Skeletal muscle satellite cell (primary cell): ENCODE measurements around the gene KCTD11.
"Not testable (repeated sequence)": the region's sequence is repeated elsewhere in the genome, so short reads cannot be mapped to it uniquely, and the experiment has no call there.

Experiments used
- H3K27me3 ChIP-seq: 2 replicates; pipeline ENCODE4 v1.7.0; 2013; ENCODE audit warnings: low read length; ENCODE audit not compliant: control insufficient read depth, insufficient read depth
- H3K36me3 ChIP-seq: 2 replicates; pipeline ENCODE4 v1.7.0; 2013; ENCODE audit warnings: mild to moderate bottlenecking, control low read depth, low read length; ENCODE audit not compliant: insufficient read depth
- H3K4me1 ChIP-seq: 2 replicates; pipeline ENCODE4 v1.7.0; 2013; ENCODE audit warnings: low read length; ENCODE audit not compliant: control insufficient read depth, insufficient read depth
- H3K4me2 ChIP-seq: 2 replicates; pipeline ENCODE4 v1.7.0; 2013; ENCODE audit warnings: mild to moderate bottlenecking, low read length
- H3K4me3 ChIP-seq: 2 replicates; pipeline ENCODE4 v1.7.0; 2013; ENCODE audit warnings: low read length
- H3K9ac ChIP-seq: 2 replicates; pipeline ENCODE4 v1.7.0; 2013; ENCODE audit warnings: mild to moderate bottlenecking, low read depth, low read length, moderate library complexity
- H3K9me3 ChIP-seq: replicated peaks from 2 replicates; pipeline ENCODE4 v1.7.0; 2013; ENCODE audit warnings: mild to moderate bottlenecking, control low read depth, low read length

Gene KCTD11

DNA sequence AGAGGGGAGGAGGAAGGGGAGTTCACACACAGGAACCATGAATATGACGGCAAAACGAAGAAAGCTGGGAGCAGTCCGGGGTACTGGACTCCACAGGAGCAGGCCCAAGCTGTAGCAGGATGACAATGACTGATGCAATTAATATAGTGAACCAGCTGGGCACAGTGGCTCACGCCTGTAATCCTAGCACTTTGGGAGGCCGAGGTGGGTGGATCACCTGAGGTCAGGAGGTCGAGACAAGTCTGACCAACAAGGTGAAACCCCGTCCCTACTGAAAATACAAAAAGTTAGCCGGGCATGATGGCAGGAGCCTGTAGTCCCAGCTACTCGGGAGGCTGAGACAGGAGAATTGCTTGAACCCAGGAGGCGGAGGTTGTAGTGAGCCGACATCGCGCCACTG, 16.2 kb upstream of the KCTD11 start:
- not testable (repeated sequence) for H3K36me3 ChIP-seq, H3K4me2 ChIP-seq, H3K4me1 ChIP-seq, H3K4me3 ChIP-seq, H3K9me3 ChIP-seq, H3K9ac ChIP-seq
- peaks cover 16% of the 10 kb centered on the region for H3K27me3 ChIP-seq

GRCh38 chr17:7336240-7337175, 15.5 kb upstream of the KCTD11 start, which contains the start of gene ACAP1:
Gene ACAP1, plus strand, starts transcription at chr17:7336529. Its CDS starts 206 bp downstream, at chr17:7336735.
- no peaks in the 10 kb centered on the region for H3K9me3 ChIP-seq
- H3K9ac ChIP-seq = no peak within 1 kb of the TSS
- no peak within 1 kb of the TSS for H3K4me3 ChIP-seq
- peaks cover 19% of the 10 kb centered on the region for H3K27me3 ChIP-seq
- no peak within 1 kb of the TSS for H3K4me2 ChIP-seq
- no peaks in the 10 kb centered on the region for H3K4me1 ChIP-seq
- no peaks in the 10 kb centered on the region for H3K36me3 ChIP-seq

DNA sequence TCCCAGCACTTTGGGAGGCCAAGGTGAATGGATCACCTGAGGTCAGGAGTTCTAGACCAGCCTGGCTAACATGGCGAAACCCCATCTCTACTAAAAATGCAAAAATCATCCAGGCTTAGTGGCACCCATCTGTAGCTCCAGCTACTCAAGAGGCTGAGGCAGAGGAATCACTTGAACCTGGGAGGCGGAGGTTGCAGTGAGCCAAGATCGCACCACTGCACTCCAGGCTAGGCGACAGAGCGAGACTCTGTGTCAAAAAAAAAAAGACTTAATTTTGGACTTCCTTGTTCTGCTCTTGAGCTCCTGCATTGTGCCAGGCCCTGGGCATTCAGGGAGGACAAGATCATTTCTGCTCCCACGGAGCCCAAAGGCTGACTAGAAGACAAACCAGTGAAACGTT, 14.4 kb upstream of the KCTD11 start:
- H3K36me3 ChIP-seq, H3K4me3 ChIP-seq, H3K9ac ChIP-seq, H3K4me2 ChIP-seq, H3K4me1 ChIP-seq, H3K9me3 ChIP-seq: not testable (repeated sequence)
- peaks cover 27% of the 10 kb centered on the region for H3K27me3 ChIP-seq

GRCh38 chr17:7340179-7340578, 11.8 kb upstream of the KCTD11 start:
- Histone ChIP-seq H3K9me3 (no peaks in the 10 kb centered on the region), H3K4me2 (no peak overlapping the region), H3K4me1 (no peaks in the 10 kb centered on the region), H3K36me3 (no peaks in the 10 kb centered on the region), H3K27me3 (peaks cover 42% of the 10 kb centered on the region), H3K9ac (no peak overlapping the region), H3K4me3 (no peak overlapping the region)

- H3K9me3 ChIP-seq = no peaks in the 10 kb centered on the region
- H3K4me3 ChIP-seq = no peak overlapping the region
- no peak overlapping the region for H3K4me2 ChIP-seq
- no peak overlapping the region for H3K9ac ChIP-seq
- no peaks in the 10 kb centered on the region for H3K36me3 ChIP-seq
- peaks cover 36% of the 10 kb centered on the region for H3K27me3 ChIP-seq
- H3K4me1 ChIP-seq = no peaks in the 10 kb centered on the region
Observed at GRCh38 chr17:7341842-7342241, 10.1 kb upstream of the KCTD11 start.

DNA sequence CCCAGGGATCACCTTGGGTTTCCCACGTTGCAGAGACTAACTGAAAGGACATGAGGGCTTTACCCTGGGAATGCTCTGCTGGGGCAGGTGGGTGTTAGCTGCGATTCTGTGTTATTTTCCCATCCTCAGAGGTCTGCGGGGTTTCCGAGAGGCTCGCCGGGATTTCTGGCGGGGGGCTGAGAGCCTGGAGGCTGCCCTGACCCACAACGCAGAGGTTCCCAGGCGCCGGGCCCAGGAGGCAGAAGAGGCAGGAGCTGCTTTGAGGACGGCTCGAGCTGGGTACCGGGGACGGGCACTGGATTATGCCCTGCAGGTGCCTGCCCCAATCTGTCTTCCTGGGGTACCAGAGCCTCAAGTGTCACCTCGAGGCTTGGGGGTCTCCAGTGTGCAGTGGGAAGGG, 8.7 kb upstream of the KCTD11 start:
- H3K4me3 ChIP-seq = no peak overlapping the region
- H3K9ac ChIP-seq = no peak overlapping the region
- H3K4me2 ChIP-seq = no peak overlapping the region
- H3K27me3 ChIP-seq = peaks cover 34% of the 10 kb centered on the region
- no peaks in the 10 kb centered on the region for H3K9me3 ChIP-seq
- no peaks in the 10 kb centered on the region for H3K36me3 ChIP-seq
- no peaks in the 10 kb centered on the region for H3K4me1 ChIP-seq

DNA sequence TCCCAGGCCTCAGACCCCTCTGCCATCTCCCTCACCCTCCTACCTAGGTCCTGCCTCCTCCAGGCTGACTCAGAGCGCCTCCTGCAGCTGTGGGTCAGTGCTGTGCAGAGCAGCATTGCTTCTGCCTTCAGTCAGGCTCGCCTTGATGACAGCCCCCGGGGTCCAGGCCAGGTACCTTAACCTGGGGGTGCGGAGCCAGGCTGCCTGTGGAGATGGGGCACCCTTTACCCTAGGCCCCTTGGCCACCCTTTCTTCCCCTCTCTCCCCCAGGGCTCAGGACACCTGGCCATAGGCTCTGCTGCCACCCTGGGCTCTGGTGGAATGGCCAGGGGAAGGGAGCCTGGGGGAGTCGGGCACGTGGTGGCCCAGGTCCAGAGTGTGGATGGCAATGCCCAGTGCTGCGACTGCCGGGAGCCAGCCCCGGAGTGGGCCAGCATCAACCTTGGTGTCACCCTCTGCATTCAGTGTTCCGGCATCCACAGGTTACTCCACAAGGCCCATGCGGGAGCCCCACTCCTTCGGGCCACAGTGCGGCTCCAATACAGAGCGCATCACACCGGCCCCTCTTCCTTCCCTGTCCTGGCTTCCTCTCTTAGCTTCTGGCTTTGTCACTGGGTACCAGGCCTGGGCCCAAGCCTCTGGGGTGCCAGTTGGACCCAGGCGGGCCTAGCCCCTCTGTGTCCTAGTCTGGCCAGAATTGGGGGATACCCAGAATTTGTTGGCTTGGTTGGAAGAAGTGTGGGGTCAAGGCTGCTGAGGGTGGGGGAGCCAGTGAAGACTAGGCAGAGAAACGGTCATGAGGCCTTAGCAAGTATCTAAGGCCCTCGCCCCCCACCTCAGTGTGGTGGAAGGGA, 5.0 kb upstream of the KCTD11 start:
- no peaks in the 10 kb centered on the region for H3K36me3 ChIP-seq
- peaks cover 14% of the 10 kb centered on the region for H3K4me1 ChIP-seq
- H3K4me2 ChIP-seq = no peak overlapping the region
- H3K27me3 ChIP-seq = peaks cover 26% of the 10 kb centered on the region
- no peaks in the 10 kb centered on the region for H3K9me3 ChIP-seq
- H3K4me3 ChIP-seq = no peak overlapping the region
- no peak overlapping the region for H3K9ac ChIP-seq

DNA sequence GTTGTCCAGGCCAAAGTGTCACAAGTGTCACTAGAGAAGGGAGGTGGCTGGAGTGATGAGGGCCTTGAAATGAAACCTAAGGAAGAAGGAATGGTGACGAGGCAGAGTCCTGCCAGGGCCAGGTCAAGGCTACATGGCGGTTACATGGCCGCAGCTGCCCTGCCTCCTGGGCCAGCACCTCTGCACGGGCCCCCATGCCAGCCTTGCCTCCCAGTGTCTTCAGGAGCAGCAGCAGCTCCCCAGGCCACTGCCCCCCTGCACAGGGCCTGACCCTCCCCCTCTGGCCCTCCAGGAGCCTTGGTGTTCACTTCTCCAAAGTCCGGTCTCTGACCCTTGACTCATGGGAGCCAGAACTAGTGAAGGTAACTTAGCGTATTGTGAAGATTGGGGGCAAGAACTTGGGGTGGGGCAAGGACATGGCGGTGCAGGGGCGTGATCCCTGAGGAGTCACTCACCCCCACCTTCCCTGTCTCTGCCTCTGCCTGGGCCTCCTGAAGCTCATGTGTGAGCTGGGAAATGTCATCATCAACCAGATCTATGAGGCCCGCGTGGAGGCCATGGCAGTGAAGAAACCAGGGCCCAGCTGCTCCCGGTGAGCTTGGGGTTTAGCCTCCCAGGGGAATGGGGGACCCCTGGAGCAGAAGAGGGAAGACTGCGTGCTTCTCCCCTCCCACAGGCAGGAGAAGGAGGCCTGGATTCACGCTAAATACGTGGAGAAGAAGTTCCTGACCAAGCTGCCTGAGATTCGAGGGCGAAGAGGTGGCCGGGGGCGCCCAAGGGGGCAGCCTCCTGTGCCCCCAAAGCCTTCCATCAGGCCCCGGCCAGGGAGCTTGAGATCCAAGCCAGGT, 4.1 kb upstream of the KCTD11 start:
- peaks cover 19% of the 10 kb centered on the region for H3K4me1 ChIP-seq
- no peak overlapping the region for H3K9ac ChIP-seq
- no peak overlapping the region for H3K4me3 ChIP-seq
- H3K36me3 ChIP-seq = no peaks in the 10 kb centered on the region
- peaks cover 22% of the 10 kb centered on the region for H3K27me3 ChIP-seq
- no peak overlapping the region for H3K4me2 ChIP-seq
- H3K9me3 ChIP-seq = no peaks in the 10 kb centered on the region

GRCh38 chr17:7348478-7349242, 3.3 kb upstream of the KCTD11 start:
- H3K27me3 ChIP-seq = peaks cover 14% of the 10 kb centered on the region
- H3K36me3 ChIP-seq = no peaks in the 10 kb centered on the region
- peaks cover 26% of the 10 kb centered on the region for H3K4me1 ChIP-seq
- H3K9ac ChIP-seq = no peak overlapping the region
- no peaks in the 10 kb centered on the region for H3K9me3 ChIP-seq
- H3K4me2 ChIP-seq = no peak overlapping the region
- H3K4me3 ChIP-seq = no peak overlapping the region

DNA sequence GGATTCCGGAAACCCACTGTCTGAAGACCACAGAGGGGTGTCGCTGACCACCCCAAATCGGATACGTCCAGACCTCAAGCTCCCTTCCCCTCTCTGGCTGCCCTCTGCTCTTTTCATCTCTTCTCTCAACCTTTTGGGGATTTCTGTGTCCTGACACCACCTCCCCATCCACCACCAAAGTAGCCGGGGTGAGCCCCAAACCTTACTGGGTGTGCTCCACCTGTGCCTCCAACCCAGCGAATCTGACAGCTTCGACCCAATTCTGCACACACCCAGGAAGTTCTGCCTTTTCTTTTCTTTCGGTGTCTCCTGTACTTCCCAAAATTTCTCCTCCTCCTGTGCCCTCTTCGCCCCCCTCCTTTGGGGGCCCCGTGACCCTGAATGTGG, 534 bp downstream of the KCTD11 start:
- Histone ChIP-seq H3K4me2 (peak overlapping the region; percentile 82), H3K4me3 (peak overlapping the region; percentile 97), H3K4me1 (peaks cover 49% of the 10 kb centered on the region), H3K36me3 (no peaks in the 10 kb centered on the region), H3K27me3 (no peaks in the 10 kb centered on the region), H3K9ac (peak overlapping the region; percentile 99), H3K9me3 (no peaks in the 10 kb centered on the region)
